DMS153 (cell line): ENCODE measurements around the gene EGLN2.
"Not testable (repeated sequence)": the region's sequence is repeated elsewhere in the genome, so short reads cannot be mapped to it uniquely, and the experiment has no call there.

Experiments used
- DNase-seq: peaks from one replicate; lab custom pipeline; 2025; lab: John Stamatoyannopoulos, UW

Gene EGLN2

GRCh38 chr19:40846722-40847121 lies 47.7 kb downstream of the EGLN2 start:
- not testable (repeated sequence) for DNase-seq

- not testable (repeated sequence) for DNase-seq
These were observed 51.3 kb downstream of the EGLN2 start, which contains the start of gene CYP2A6 for GRCh38 chr19:40850277-40850676. TSS of gene CYP2A6 (minus strand) at chr19:40850447. CDS start at chr19:40850426, 21 bp downstream.

GRCh38 chr19:40852467-40853152 lies 53.6 kb downstream of the EGLN2 start:
- not testable (repeated sequence) for DNase-seq
